ENCODE results near the gene MROH8.

Gene MROH8

DNA sequence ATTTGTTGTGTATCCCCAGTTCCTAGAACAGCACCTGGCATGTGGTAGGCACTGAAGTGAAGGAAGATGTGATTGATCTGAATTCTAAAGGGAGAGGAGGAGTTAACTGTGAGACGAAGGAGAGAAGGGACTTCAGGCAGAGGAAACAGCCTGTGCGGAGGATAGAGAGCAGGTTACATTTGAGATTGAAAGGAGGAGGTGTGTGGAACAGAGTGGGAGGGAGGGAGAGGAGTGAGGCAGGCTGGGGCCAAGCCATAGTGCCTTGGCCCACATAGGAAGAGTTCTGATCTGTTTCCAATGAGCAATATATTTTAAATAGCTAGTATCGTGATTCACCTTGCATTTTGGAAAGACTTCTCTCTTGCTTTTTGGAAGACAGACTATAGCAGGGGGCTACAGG, 13.9 kb upstream of the MROH8 start:
- H3K4me1 ChIP-seq (ENCODE audit: control insufficient read depth, insufficient read depth, low read length) = peaks cover 17% of the 10 kb centered on the region
- H3K9ac ChIP-seq (ENCODE audit: low read length) = no peak overlapping the region
- no peak overlapping the region for H3K4me3 ChIP-seq (ENCODE audit: low read length)
- no peaks in the 10 kb centered on the region for H3K27me3 ChIP-seq (ENCODE audit: control insufficient read depth, insufficient read depth, low read length)
- H3K27ac ChIP-seq (ENCODE audit: low read depth, low read length) = no peak overlapping the region
- peaks cover 3% of the 10 kb centered on the region for H3K36me3 ChIP-seq (ENCODE audit: control insufficient read depth, insufficient read depth, low read length)

DNA sequence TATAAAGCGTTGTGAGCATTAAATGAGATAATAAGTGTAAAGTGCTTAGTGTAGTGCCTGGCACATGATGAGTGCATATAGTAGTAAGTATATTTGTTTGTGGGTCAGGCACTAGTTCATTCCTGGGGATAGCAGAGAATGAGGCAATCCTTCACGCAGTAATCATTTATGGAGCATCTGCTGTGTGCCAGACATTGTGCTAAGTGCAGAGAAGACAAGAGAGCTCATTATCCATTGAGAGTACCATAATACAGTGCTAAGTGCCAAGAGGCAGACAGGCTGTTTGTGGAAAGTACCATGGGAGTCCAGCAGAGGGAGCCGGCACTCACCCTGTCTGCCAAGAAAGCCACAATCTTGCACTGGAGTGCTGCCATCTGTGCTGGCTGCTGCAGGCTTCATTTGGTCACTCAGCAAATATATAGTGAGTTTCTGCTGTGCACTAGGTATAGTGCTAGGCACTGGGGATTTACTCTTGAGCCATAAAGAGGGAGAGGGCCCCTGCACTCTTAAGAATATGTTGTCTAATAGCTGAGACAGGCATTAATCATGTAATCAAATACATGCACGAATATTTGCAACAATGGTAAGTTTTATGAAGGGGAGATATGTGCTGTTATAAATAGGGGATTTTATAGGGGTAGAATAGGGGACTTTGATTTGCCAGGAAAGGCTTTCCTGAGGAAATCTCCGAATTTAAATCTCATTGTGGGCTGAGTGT, 12.9 kb upstream of the MROH8 start:
- H3K27ac ChIP-seq (ENCODE audit: low read depth, low read length) = no peak overlapping the region
- no peak overlapping the region for H3K9ac ChIP-seq (ENCODE audit: low read length)
- H3K4me3 ChIP-seq (ENCODE audit: low read length) = no peak overlapping the region
- peaks cover 17% of the 10 kb centered on the region for H3K4me1 ChIP-seq (ENCODE audit: control insufficient read depth, insufficient read depth, low read length)
- H3K36me3 ChIP-seq (ENCODE audit: control insufficient read depth, insufficient read depth, low read length) = peaks cover 3% of the 10 kb centered on the region
- no peaks in the 10 kb centered on the region for H3K27me3 ChIP-seq (ENCODE audit: control insufficient read depth, insufficient read depth, low read length)

DNA sequence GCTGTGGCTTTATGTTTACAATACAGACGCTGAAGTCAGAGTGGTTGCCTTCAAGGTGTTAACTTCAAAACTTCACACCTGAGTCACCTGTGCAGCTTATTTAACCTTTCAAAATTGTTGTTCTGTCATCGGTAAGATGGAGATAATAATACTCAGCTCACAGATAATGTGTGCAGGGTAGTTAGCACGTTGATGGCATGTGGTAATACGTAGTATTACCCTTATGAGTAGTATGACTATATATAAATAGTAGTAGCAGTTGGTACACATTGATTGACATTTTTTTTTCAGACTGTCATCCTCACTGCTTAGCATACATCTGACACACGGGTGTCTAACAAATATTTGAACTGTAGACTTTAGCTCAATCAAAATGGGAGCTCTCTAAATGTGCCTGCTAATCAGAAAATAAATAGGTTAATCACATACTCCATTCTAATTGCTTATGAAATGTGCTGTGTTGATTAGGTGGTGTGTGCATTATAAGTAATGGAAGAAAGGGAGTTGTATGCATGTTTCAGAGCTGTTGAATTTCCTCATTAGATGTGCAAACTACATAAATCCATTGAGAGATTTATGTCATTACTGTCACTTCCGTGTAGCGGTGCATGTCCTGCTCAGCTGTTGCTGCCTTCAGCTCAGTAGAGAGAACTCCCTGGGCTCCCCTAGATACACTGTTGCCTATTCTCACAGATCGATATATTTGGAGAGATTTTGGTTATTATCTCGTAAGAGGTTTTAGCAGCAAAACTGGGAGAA, 11.2 kb upstream of the MROH8 start:
- Histone ChIP-seq H3K27me3 (ENCODE audit: control insufficient read depth, insufficient read depth, low read length) (no peaks in the 10 kb centered on the region), H3K4me1 (ENCODE audit: control insufficient read depth, insufficient read depth, low read length) (peaks cover 17% of the 10 kb centered on the region), H3K9ac (ENCODE audit: low read length) (no peak overlapping the region), H3K27ac (ENCODE audit: low read depth, low read length) (no peak overlapping the region), H3K4me3 (ENCODE audit: low read length) (no peak overlapping the region), H3K36me3 (ENCODE audit: control insufficient read depth, insufficient read depth, low read length) (peaks cover 6% of the 10 kb centered on the region)

- Histone ChIP-seq H3K9ac (ENCODE audit: low read length) (no peak overlapping the region), H3K4me1 (ENCODE audit: control insufficient read depth, insufficient read depth, low read length) (peaks cover 10% of the 10 kb centered on the region), H3K4me3 (ENCODE audit: low read length) (no peak overlapping the region), H3K27ac (ENCODE audit: low read depth, low read length) (no peak overlapping the region), H3K36me3 (ENCODE audit: control insufficient read depth, insufficient read depth, low read length) (peaks cover 10% of the 10 kb centered on the region), H3K27me3 (ENCODE audit: control insufficient read depth, insufficient read depth, low read length) (no peaks in the 10 kb centered on the region)
Measured at GRCh38 chr20:37189416-37190016, 10.2 kb upstream of the MROH8 start.

- Histone ChIP-seq H3K4me3 (ENCODE audit: low read length) (no peak overlapping the region), H3K36me3 (ENCODE audit: control insufficient read depth, insufficient read depth, low read length) (peaks cover 13% of the 10 kb centered on the region), H3K9ac (ENCODE audit: low read length) (no peak overlapping the region), H3K27me3 (ENCODE audit: control insufficient read depth, insufficient read depth, low read length) (no peaks in the 10 kb centered on the region), H3K27ac (ENCODE audit: low read depth, low read length) (no peak overlapping the region), H3K4me1 (ENCODE audit: control insufficient read depth, insufficient read depth, low read length) (peaks cover 10% of the 10 kb centered on the region)
Measured at GRCh38 chr20:37188787-37189186, 9.4 kb upstream of the MROH8 start.

- H3K27me3 ChIP-seq (ENCODE audit: control insufficient read depth, insufficient read depth, low read length) = no peaks in the 10 kb centered on the region
- H3K4me3 ChIP-seq (ENCODE audit: low read length) = no peak overlapping the region
- H3K4me1 ChIP-seq (ENCODE audit: control insufficient read depth, insufficient read depth, low read length) = peaks cover 3% of the 10 kb centered on the region
- H3K9ac ChIP-seq (ENCODE audit: low read length) = no peak overlapping the region
- H3K27ac ChIP-seq (ENCODE audit: low read depth, low read length) = no peak overlapping the region
- peaks cover 13% of the 10 kb centered on the region for H3K36me3 ChIP-seq (ENCODE audit: control insufficient read depth, insufficient read depth, low read length)
Measured at GRCh38 chr20:37185686-37186085, 6.3 kb upstream of the MROH8 start.

DNA sequence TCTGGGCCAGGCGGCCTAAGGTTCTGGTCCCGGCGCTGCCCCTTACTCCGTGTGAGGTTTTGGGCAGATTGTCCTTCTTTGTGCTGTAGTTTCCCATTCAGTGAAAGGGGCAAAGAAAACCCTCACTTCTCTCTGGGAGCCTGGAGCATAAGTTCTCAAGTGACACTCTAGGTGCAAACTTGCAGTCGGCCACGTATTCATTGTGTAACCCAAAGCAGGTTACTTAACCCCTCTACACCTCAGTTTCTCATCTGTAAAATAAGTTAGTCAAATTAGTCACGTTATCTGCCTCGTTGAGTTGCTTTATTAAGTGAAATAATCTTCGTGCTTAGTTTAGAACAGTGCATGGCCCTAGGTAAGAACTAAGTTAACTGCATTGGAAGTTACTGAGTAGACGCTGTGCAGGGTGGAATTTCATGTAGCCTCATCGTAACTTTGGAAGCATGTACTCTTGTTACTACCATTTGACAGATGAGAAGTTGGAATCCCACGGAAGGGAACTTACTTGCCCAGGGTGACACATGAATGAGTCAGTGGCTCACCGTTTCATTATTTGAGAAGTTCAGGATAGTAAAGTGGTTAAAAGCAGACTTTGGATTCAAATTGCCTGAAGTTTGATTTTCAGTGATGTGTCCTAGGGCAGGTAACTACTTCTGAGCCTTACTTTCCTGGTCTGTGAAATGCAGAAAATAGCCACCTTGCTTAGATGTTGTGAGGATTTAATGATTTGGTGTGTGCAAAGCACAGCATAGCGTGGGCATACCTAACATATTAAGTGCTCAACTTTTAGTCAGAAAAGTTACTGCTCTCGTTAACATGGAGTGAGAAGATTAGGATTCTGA, 556 bp upstream of the MROH8 start:
- H3K27ac ChIP-seq (ENCODE audit: low read depth, low read length) = peak overlapping the region; percentile 99
- H3K4me1 ChIP-seq (ENCODE audit: control insufficient read depth, insufficient read depth, low read length) = peaks cover 13% of the 10 kb centered on the region
- peak overlapping the region; percentile 92 for H3K4me3 ChIP-seq (ENCODE audit: low read length)
- H3K9ac ChIP-seq (ENCODE audit: low read length) = peak overlapping the region; percentile 87
- peaks cover 5% of the 10 kb centered on the region for H3K36me3 ChIP-seq (ENCODE audit: control insufficient read depth, insufficient read depth, low read length)
- H3K27me3 ChIP-seq (ENCODE audit: control insufficient read depth, insufficient read depth, low read length) = no peaks in the 10 kb centered on the region

GRCh38 chr20:37172836-37173235, 6.5 kb downstream of the MROH8 start:
- H3K36me3 ChIP-seq (ENCODE audit: control insufficient read depth, insufficient read depth, low read length) = no peaks in the 10 kb centered on the region
- H3K4me1 ChIP-seq (ENCODE audit: control insufficient read depth, insufficient read depth, low read length) = peaks cover 2% of the 10 kb centered on the region
- H3K27me3 ChIP-seq (ENCODE audit: control insufficient read depth, insufficient read depth, low read length) = no peaks in the 10 kb centered on the region
- no peak overlapping the region for H3K27ac ChIP-seq (ENCODE audit: low read depth, low read length)
- H3K9ac ChIP-seq (ENCODE audit: low read length) = no peak overlapping the region
- no peak overlapping the region for H3K4me3 ChIP-seq (ENCODE audit: low read length)

DNA sequence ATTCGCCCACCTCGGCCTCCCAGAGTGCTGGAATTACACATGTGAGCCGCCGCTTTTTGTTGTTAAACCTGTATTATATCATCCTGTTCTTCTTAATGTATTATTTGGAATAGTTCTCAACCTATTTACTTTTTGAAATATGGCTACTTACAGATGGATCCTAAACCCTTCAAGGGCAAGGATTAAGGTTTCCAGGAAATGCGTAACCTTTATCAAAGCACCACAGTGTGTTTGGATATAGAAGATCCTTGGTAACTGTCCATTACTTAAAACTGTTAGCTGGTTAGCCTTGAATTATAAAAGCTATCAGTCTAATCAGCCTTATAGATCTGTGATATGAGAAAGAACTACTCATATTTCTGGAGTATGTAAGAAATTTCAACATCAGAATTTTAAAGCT, 12.5 kb downstream of the MROH8 start:
- Histone ChIP-seq H3K27me3 (ENCODE audit: control insufficient read depth, insufficient read depth, low read length) (no peaks in the 10 kb centered on the region), H3K9ac (ENCODE audit: low read length) (no peak overlapping the region), H3K4me1 (ENCODE audit: control insufficient read depth, insufficient read depth, low read length) (no peaks in the 10 kb centered on the region), H3K36me3 (ENCODE audit: control insufficient read depth, insufficient read depth, low read length) (no peaks in the 10 kb centered on the region), H3K27ac (ENCODE audit: low read depth, low read length) (no peak overlapping the region), H3K4me3 (ENCODE audit: low read length) (no peak overlapping the region)

GRCh38 chr20:37165031-37165430, 14.3 kb downstream of the MROH8 start:
- Histone ChIP-seq H3K27me3 (ENCODE audit: control insufficient read depth, insufficient read depth, low read length) (no peaks in the 10 kb centered on the region), H3K36me3 (ENCODE audit: control insufficient read depth, insufficient read depth, low read length) (no peaks in the 10 kb centered on the region), H3K27ac (ENCODE audit: low read depth, low read length) (no peak overlapping the region), H3K4me1 (ENCODE audit: control insufficient read depth, insufficient read depth, low read length) (no peaks in the 10 kb centered on the region), H3K9ac (ENCODE audit: low read length) (no peak overlapping the region), H3K4me3 (ENCODE audit: low read length) (no peak overlapping the region)

DNA sequence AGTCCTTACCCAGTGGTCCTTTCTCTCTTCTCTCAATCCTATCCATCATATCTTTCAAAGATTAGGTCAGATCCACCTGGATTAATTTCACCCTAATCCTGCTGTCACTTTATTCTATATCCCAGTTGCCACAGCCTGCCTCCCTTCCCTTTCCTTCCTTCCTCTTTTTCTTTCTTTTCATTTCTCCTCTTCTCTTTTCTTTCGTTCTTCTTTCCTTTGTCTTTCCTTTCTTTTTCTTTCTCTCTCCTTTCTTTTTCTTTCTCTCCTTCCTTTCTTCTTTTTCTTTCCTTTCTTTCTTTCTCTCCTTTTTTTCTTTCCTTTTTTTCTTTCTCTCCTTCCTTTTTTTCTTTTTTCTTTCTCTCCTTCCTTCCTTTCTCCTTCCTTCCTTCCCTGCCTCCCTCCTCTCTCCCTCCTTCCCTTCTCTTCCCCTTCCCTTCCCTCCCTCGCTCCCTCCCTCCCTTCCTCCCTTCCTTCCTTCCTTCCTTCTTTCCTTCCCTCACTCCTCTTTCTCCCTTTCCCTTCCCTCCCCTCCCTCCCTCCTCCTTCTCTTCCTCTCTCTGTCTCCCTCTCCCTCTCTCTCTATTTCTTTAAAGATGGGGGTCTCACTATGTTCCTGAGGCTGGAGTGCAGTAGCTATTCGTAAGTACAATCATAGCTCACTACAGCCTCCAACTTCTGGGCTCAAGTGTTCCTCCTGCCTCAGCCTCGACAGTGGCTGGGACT, 15.4 kb downstream of the MROH8 start:
- no peak overlapping the region for H3K4me3 ChIP-seq (ENCODE audit: low read length)
- H3K9ac ChIP-seq (ENCODE audit: low read length) = no peak overlapping the region
- no peaks in the 10 kb centered on the region for H3K27me3 ChIP-seq (ENCODE audit: control insufficient read depth, insufficient read depth, low read length)
- no peaks in the 10 kb centered on the region for H3K4me1 ChIP-seq (ENCODE audit: control insufficient read depth, insufficient read depth, low read length)
- H3K36me3 ChIP-seq (ENCODE audit: control insufficient read depth, insufficient read depth, low read length) = no peaks in the 10 kb centered on the region
- no peak overlapping the region for H3K27ac ChIP-seq (ENCODE audit: low read depth, low read length)

All from rectal smooth muscle tissue (tissue), 1 donor.